ENCODE data around the gene SORCS1. TPM values are rescaled to one million over a fixed set of nuclear protein-coding genes. Genes with fewer than 3 reads are reported as not detected.

SORCS1 gene
- total and polyA plus RNA-seq, 2 experiments from 2014 or later = not detected

DNA sequence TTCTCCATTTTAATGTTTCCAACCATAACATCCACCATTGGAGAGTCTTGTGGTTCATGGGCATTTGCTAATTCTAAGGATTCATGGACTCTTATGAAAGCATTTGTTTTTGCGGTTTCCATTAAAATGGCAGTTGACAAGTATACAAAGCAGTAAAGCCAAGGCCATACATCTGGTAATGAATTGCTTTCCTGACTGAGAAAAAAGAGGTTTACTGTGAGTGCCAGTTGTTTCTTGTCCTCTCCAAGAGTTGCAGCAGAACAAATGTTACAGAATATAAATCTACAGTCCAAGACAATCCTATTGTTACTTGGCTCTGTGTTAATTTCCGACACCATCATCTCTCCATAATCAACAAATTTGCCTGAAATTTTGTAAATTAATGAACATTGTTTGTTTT lies 261.3 kb downstream of the SORCS1 start:
- Histone ChIP-seq H4K20me1 (ENCODE audit: insufficient read depth) (no peaks in the 10 kb centered on the region), H3K4me3 (no peak overlapping the region), H2AFZ (no peak overlapping the region), H3K9me3 (ENCODE audit: low read depth) (no peaks in the 10 kb centered on the region), H3K4me1 (ENCODE audit: insufficient read depth) (no peaks in the 10 kb centered on the region), H3K27ac (no peak overlapping the region), H3K9ac (no peak overlapping the region), H3F3A (ENCODE audit: insufficient read depth) (no peaks in the 10 kb centered on the region), H3K27me3 (replicated peaks; ENCODE audit: insufficient read depth) (no peaks in the 10 kb centered on the region), H3K9me2 (ENCODE audit: insufficient read depth) (no peaks in the 10 kb centered on the region), H3K36me3 (ENCODE audit: low read depth) (no peaks in the 10 kb centered on the region), H3K79me2 (ENCODE audit: insufficient read depth) (no peaks in the 10 kb centered on the region), H3K4me2 (ENCODE audit: unreplicated experiment) (no peak overlapping the region)
- 7 to 9% methylated on average over 2 of the region's 2 CpGs for WGBS, 2 experiments (ENCODE audit: low coverage in 1 of 2, low lambda C conversion rate in 2 of 2, missing lambda C conversion rate in 2 of 2)
- TF ChIP-seq EZH2 (IDR thresholded peaks at IDR 0.05; ENCODE audit: insufficient read depth, poor library complexity, severe bottlenecking) = no peak
- TF ChIP-seq EZH2phosphoT487 (IDR thresholded peaks at IDR 0.05; ENCODE audit: insufficient read depth, low read depth) = no peak
- no peak for DNase-seq
- in situ Hi-C loops (cut with MboI) = no loop called here

DNA sequence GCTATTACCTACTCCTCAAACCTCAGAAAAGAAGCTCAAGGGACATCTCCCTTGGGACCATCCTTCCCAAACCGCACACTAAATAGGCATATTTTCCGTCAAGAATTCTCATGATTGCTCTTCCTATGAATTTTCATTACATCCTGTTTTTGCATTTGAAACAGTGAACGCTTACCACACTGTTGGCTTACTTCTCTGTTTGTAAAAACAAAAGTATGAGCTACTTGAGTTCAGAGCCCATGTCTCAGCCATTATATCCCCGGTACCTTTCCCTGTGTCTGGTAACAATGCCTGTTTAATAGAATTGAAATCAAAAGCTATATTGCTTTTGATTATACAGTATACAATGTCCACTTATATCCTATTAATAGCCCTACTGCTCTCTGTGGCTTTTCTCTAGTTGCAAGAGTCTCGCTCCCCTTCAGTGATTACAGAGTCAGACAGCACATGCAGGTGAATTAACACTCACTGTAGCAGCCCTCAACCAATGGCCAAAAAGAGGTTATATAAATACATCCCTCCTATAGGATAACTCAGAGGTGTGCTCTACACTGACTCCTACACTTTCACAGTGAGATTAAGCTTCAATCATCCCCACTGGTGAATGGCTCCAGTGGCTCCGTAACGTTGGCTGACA lies 264.4 kb downstream of the SORCS1 start:
- Histone ChIP-seq H3K9me2 (ENCODE audit: insufficient read depth) (no peaks in the 10 kb centered on the region), H3F3A (ENCODE audit: insufficient read depth) (no peaks in the 10 kb centered on the region), H4K20me1 (ENCODE audit: insufficient read depth) (no peaks in the 10 kb centered on the region), H3K27ac (no peak overlapping the region), H3K9me3 (ENCODE audit: low read depth) (no peaks in the 10 kb centered on the region), H3K79me2 (ENCODE audit: insufficient read depth) (no peaks in the 10 kb centered on the region), H3K36me3 (ENCODE audit: low read depth) (no peaks in the 10 kb centered on the region), H3K4me3 (no peak overlapping the region), H3K4me1 (ENCODE audit: insufficient read depth) (no peaks in the 10 kb centered on the region), H3K4me2 (ENCODE audit: unreplicated experiment) (no peak overlapping the region), H2AFZ (no peak overlapping the region), H3K27me3 (replicated peaks; ENCODE audit: insufficient read depth) (no peaks in the 10 kb centered on the region), H3K9ac (no peak overlapping the region)
- WGBS, 2 experiments (ENCODE audit: low coverage in 1 of 2, low lambda C conversion rate in 2 of 2, missing lambda C conversion rate in 2 of 2) = 52 to 61% methylated on average over 7 of the region's 7 CpGs
- in situ Hi-C loops (cut with MboI) = no loop called here
- DNase-seq = no peak
- TF ChIP-seq EZH2 (IDR thresholded peaks at IDR 0.05; ENCODE audit: insufficient read depth, poor library complexity, severe bottlenecking) (no peak), EZH2phosphoT487 (IDR thresholded peaks at IDR 0.05; ENCODE audit: insufficient read depth, low read depth) (no peak)

DNA sequence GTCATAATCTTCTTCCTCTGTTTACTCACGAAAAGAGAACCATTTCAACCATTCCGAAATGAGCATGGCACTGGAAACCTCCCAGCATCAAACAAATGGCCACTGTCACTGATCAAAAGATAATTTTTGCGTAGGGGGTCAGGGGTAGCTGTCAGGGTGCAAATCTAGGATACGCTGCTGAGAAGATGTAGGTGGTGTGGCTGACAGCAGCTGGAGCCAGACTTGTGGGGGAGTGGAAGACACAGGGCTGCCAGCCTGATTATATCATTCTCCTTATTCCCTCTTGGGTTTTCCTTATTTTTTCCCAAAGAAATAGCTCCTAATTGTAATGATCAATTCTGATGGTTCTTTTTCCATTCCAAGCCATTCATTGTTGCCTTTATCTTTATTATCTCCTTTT lies 266.1 kb downstream of the SORCS1 start:
- H2AFZ ChIP-seq = no peak overlapping the region
- H3K27ac ChIP-seq = no peak overlapping the region
- H3K4me3 ChIP-seq = no peak overlapping the region
- in situ Hi-C loops (cut with MboI) = no loop called here
- H3K9me2 ChIP-seq (ENCODE audit: insufficient read depth) = no peaks in the 10 kb centered on the region
- no peak for DNase-seq
- no peaks in the 10 kb centered on the region for H3K27me3 ChIP-seq (replicated peaks; ENCODE audit: insufficient read depth)
- H3K9me3 ChIP-seq (ENCODE audit: low read depth) = no peaks in the 10 kb centered on the region
- TF ChIP-seq EZH2phosphoT487 (IDR thresholded peaks at IDR 0.05; ENCODE audit: insufficient read depth, low read depth) (no peak), EZH2 (IDR thresholded peaks at IDR 0.05; ENCODE audit: insufficient read depth, poor library complexity, severe bottlenecking) (no peak)
- H3K36me3 ChIP-seq (ENCODE audit: low read depth) = no peaks in the 10 kb centered on the region
- H4K20me1 ChIP-seq (ENCODE audit: insufficient read depth) = no peaks in the 10 kb centered on the region
- no peak overlapping the region for H3K4me2 ChIP-seq (ENCODE audit: unreplicated experiment)
- no peaks in the 10 kb centered on the region for H3F3A ChIP-seq (ENCODE audit: insufficient read depth)
- no peaks in the 10 kb centered on the region for H3K4me1 ChIP-seq (ENCODE audit: insufficient read depth)
- WGBS, 2 experiments (ENCODE audit: low coverage in 1 of 2, low lambda C conversion rate in 2 of 2, missing lambda C conversion rate in 2 of 2) = 31 to 36% methylated on average over 4 of the region's 4 CpGs
- H3K79me2 ChIP-seq (ENCODE audit: insufficient read depth) = no peaks in the 10 kb centered on the region
- no peak overlapping the region for H3K9ac ChIP-seq

DNA sequence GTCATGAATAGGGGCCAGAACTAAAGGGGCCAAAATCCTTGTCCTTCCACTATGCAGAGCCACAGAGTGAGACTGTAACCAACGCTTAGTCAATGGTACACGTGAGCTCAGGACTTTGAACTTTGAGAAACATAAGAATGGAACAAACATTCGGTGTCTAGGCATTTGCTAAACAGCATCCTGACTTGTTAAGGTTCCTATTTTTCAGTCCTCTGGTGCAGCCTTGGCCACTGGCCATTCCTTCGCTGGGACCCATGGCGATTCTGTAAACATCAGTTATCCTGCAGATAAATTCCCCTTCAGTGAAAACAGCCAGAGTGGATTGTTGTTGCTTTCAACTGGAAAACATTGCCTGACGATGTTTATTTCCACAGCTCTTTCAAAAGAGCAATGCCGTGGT lies 266.8 kb downstream of the SORCS1 start:
- H3K4me3 ChIP-seq = no peak overlapping the region
- no peaks in the 10 kb centered on the region for H3K9me2 ChIP-seq (ENCODE audit: insufficient read depth)
- H4K20me1 ChIP-seq (ENCODE audit: insufficient read depth) = no peaks in the 10 kb centered on the region
- no peaks in the 10 kb centered on the region for H3K4me1 ChIP-seq (ENCODE audit: insufficient read depth)
- H3K9me3 ChIP-seq (ENCODE audit: low read depth) = no peaks in the 10 kb centered on the region
- no peak overlapping the region for H3K4me2 ChIP-seq (ENCODE audit: unreplicated experiment)
- DNase-seq = no peak
- TF ChIP-seq EZH2 (IDR thresholded peaks at IDR 0.05; ENCODE audit: insufficient read depth, poor library complexity, severe bottlenecking) (no peak), EZH2phosphoT487 (IDR thresholded peaks at IDR 0.05; ENCODE audit: insufficient read depth, low read depth) (no peak)
- H3K79me2 ChIP-seq (ENCODE audit: insufficient read depth) = no peaks in the 10 kb centered on the region
- H3K27me3 ChIP-seq (replicated peaks; ENCODE audit: insufficient read depth) = no peaks in the 10 kb centered on the region
- H2AFZ ChIP-seq = no peak overlapping the region
- 18 to 20% methylated on average over 7 of the region's 7 CpGs for WGBS, 2 experiments (ENCODE audit: low coverage in 1 of 2, low lambda C conversion rate in 2 of 2, missing lambda C conversion rate in 2 of 2)
- H3K9ac ChIP-seq = no peak overlapping the region
- H3F3A ChIP-seq (ENCODE audit: insufficient read depth) = no peaks in the 10 kb centered on the region
- no peaks in the 10 kb centered on the region for H3K36me3 ChIP-seq (ENCODE audit: low read depth)
- in situ Hi-C loops (cut with MboI) = no loop called here
- no peak overlapping the region for H3K27ac ChIP-seq

DNA sequence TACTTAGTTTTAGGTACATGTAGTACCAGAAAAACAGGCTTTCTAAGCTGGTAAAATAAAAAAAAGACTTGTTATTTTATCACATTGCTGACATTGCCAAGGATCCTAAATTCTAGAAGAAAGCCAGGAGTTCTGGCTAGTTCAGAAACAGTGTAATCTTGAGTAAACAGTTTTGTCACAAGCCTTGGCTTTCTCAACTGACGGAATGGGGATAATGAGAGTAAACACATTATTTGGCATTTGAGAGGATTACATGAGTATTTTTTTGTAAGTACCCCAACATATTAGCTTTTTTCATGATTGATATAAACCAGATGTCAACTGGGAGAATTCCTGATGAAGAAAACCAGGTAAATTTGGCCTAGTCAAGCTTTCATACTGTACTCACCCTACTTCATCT lies 269.8 kb downstream of the SORCS1 start:
- H3K9ac ChIP-seq = no peak overlapping the region
- no peaks in the 10 kb centered on the region for H3K9me3 ChIP-seq (ENCODE audit: low read depth)
- TF ChIP-seq EZH2 (IDR thresholded peaks at IDR 0.05; ENCODE audit: insufficient read depth, poor library complexity, severe bottlenecking) = no peak
- TF ChIP-seq EZH2phosphoT487 (IDR thresholded peaks at IDR 0.05; ENCODE audit: insufficient read depth, low read depth) = no peak
- no peak overlapping the region for H3K27ac ChIP-seq
- in situ Hi-C loops (cut with MboI) = no loop called here
- no peak overlapping the region for H3K4me2 ChIP-seq (ENCODE audit: unreplicated experiment)
- no peaks in the 10 kb centered on the region for H3K79me2 ChIP-seq (ENCODE audit: insufficient read depth)
- no peaks in the 10 kb centered on the region for H3K9me2 ChIP-seq (ENCODE audit: insufficient read depth)
- DNase-seq = no peak
- H3K36me3 ChIP-seq (ENCODE audit: low read depth) = no peaks in the 10 kb centered on the region
- H3K4me3 ChIP-seq = no peak overlapping the region
- H3K4me1 ChIP-seq (ENCODE audit: insufficient read depth) = no peaks in the 10 kb centered on the region
- no peak overlapping the region for H2AFZ ChIP-seq
- H3K27me3 ChIP-seq (replicated peaks; ENCODE audit: insufficient read depth) = no peaks in the 10 kb centered on the region
- H4K20me1 ChIP-seq (ENCODE audit: insufficient read depth) = no peaks in the 10 kb centered on the region
- no peaks in the 10 kb centered on the region for H3F3A ChIP-seq (ENCODE audit: insufficient read depth)
- WGBS, 2 experiments (ENCODE audit: low coverage in 1 of 2, low lambda C conversion rate in 2 of 2, missing lambda C conversion rate in 2 of 2) = 3 to 6% methylated on average over 1 of the region's 1 CpG

All from GM23248 (cell line).